HepG2 (cell line): ENCODE results near the gene LCK. TPM values are rescaled to one million over a fixed set of nuclear protein-coding genes. Genes with fewer than 3 reads are reported as not detected.

Experiments
- ATAC-seq: fragments of 200-7000 bp; cut with Tn5 transposase; 3 replicates; pipeline ENCODE4 v1.9.1; 2020; ENCODE audit warnings: mild to moderate bottlenecking, moderate library complexity
- BruUV-seq: library from RNA; stranded (reverse); fragments of 400-500 nt; replicated peaks from 2 replicates; lab custom pipeline; 2021; lab: Mats Ljungman, UMichigan
- CTCF ChIA-PET: fragments of 300-600 bp; formaldehyde crosslinking; extraction: SDS; loops from one replicate; lab custom pipeline; 2021; ENCODE audit warnings: low total read pairs, inconsistent platforms, low intra/inter-chr PET ratio; lab: Yijun Ruan, JAX
- POLR2A ChIA-PET: fragments of 350-600 bp; sonication (Branson Sonifier 250); formaldehyde crosslinking; loops from one replicate; lab custom pipeline; 2020; ENCODE audit warnings: antibody characterized with exemption, inconsistent platforms; lab: Yijun Ruan, JAX
- DNase-seq: peaks from one replicate; pipeline ENCODE4 v3.0.0-alpha.2; 2015; ENCODE audit warnings: low spot score
- FAIRE-seq: peaks from 3 replicates; lab custom pipeline; 2011; peaks lifted over from hg19 to GRCh38; lab: Jason Lieb, UNC
- H2AFZ ChIP-seq: one replicate; pipeline ENCODE4 v1.6.1; 2011; ENCODE audit warnings: low read length, inconsistent platforms
- H3K27ac ChIP-seq: fragments of 300-600 bp; 3 replicates; pipeline ENCODE4 v1.8.0; 2011; ENCODE audit warnings: mixed run types, mild to moderate bottlenecking, mixed read lengths, low read length, inconsistent platforms; ENCODE audit not compliant: insufficient read depth; ENCODE audit errors: extremely low read length
- H3K27me3 ChIP-seq, 2 experiments: fragments of 200-600 bp in 1 of 2; 2 replicates in 1 of 2; 3 replicates in 1 of 2; pipeline versions ENCODE4 v1.6.0 to v1.8.0; 2011; ENCODE audit warnings: low read length in 2 of 2, mild to moderate bottlenecking in 2 of 2, moderate library complexity in 2 of 2, inconsistent platforms in 1 of 2; ENCODE audit not compliant: insufficient read depth in 2 of 2, control insufficient read depth in 1 of 2
- H3K36me3 ChIP-seq, 2 experiments: fragments of 200-600 bp in 1 of 2; replicated peaks in 1 of 2; 2 replicates in 1 of 2; 3 replicates in 1 of 2; pipeline versions ENCODE4 v1.5.1 to v1.8.0; 2011; ENCODE audit warnings: low read length in 2 of 2, inconsistent platforms in 1 of 2; ENCODE audit not compliant: insufficient read depth in 2 of 2, control insufficient read depth in 1 of 2
- H3K4me1 ChIP-seq: 2 replicates; pipeline ENCODE4 v1.5.1; 2012; ENCODE audit warnings: low read length, inconsistent platforms; ENCODE audit not compliant: insufficient read depth
- H3K4me2 ChIP-seq: 2 replicates; pipeline ENCODE4 v1.6.0; 2011; ENCODE audit warnings: low read depth, low read length, inconsistent platforms
- H3K4me3 ChIP-seq, 3 experiments: fragments of 200-600 bp in 1 of 3; sonication (generic), shearing (Covaris generic) in 1 of 3; replicated peaks in 1 of 3; 2 replicates each; pipeline ENCODE4 v1.5.1; 2011 to 2016; ENCODE audit warnings: low read length in 3 of 3, inconsistent platforms in 2 of 3, low read depth in 2 of 3, mild to moderate bottlenecking in 2 of 3, control low read depth in 1 of 3, mixed read lengths in 1 of 3; ENCODE audit not compliant: insufficient read depth in 1 of 3
- H3K79me2 ChIP-seq: one replicate; pipeline ENCODE4 v1.6.1; 2011; ENCODE audit warnings: low read length, inconsistent platforms; ENCODE audit not compliant: insufficient read depth
- H3K9ac ChIP-seq: 2 replicates; pipeline ENCODE4 v1.6.0; 2011; ENCODE audit warnings: mild to moderate bottlenecking, low read depth, low read length, inconsistent platforms; ENCODE audit not compliant: insufficient read depth
- H3K9me3 ChIP-seq: 2 replicates; pipeline ENCODE4 v1.5.1; 2012; ENCODE audit warnings: mild to moderate bottlenecking, low read length
- H4K20me1 ChIP-seq: 2 replicates; pipeline ENCODE4 v1.6.0; 2011; ENCODE audit warnings: inconsistent platforms, mild to moderate bottlenecking, low read length, moderate library complexity; ENCODE audit not compliant: insufficient read depth
- ARNT ChIP-seq: fragments of 450-650 bp; IDR thresholded peaks from 2 replicates; pipeline ENCODE4 v1.6.1; 2017
- CREB1 ChIP-seq, 2 experiments: fragments of 450-650 bp in 1 of 2; IDR thresholded peaks; 2 replicates each; pipeline ENCODE4 v1.6.1; 2016 to 2017; ENCODE audit warnings: control low read depth in 1 of 2, mild to moderate bottlenecking in 1 of 2, missing compliant biosample characterization in 1 of 2, missing genetic modification characterization in 1 of 2
- CSRNP1 ChIP-seq: sonication (generic); formaldehyde crosslinking; IDR thresholded peaks from 2 replicates; pipeline ENCODE4 v1.8.1; 2023; ENCODE audit warnings: mild to moderate bottlenecking, missing genetic modification reagents
- HMGA1 ChIP-seq: sonication (generic); formaldehyde crosslinking; conservative IDR thresholded peaks from 2 replicates; pipeline ENCODE4 v1.4.0; 2020; ENCODE audit warnings: missing genetic modification reagents
- HOXA5 ChIP-seq: sonication (generic); formaldehyde crosslinking; IDR thresholded peaks from 2 replicates; pipeline ENCODE4 v1.4.0; 2020; ENCODE audit warnings: missing genetic modification reagents
- KDM2A ChIP-seq: sonication (generic); formaldehyde crosslinking; IDR thresholded peaks from 2 replicates; pipeline ENCODE4 v1.4.0; 2020; ENCODE audit warnings: low read depth, missing genetic modification reagents, borderline replicate concordance
- MEIS2 ChIP-seq: sonication (generic); formaldehyde crosslinking; IDR thresholded peaks from 2 replicates; pipeline ENCODE4 v1.9.0; 2021; ENCODE audit warnings: mild to moderate bottlenecking, missing genetic modification reagents
- NFE2L1 ChIP-seq: sonication (generic); formaldehyde crosslinking; IDR thresholded peaks from 2 replicates; pipeline ENCODE4 v1.4.0; 2020; ENCODE audit warnings: missing genetic modification reagents, mild to moderate bottlenecking, borderline replicate concordance
- RARA ChIP-seq: IDR thresholded peaks from 2 replicates; pipeline ENCODE4 v1.6.1; 2016; ENCODE audit warnings: missing genetic modification reagents, missing compliant biosample characterization
- SIX1 ChIP-seq: sonication (generic); formaldehyde crosslinking; IDR thresholded peaks from 2 replicates; pipeline ENCODE4 v1.4.0; 2020; ENCODE audit warnings: missing genetic modification reagents, borderline replicate concordance
- SNAI1 ChIP-seq: sonication (generic); formaldehyde crosslinking; IDR thresholded peaks from 2 replicates; pipeline ENCODE4 v1.5.0; 2020; ENCODE audit warnings: mild to moderate bottlenecking, missing genetic modification reagents, borderline replicate concordance
- ZBTB7A ChIP-seq: sonication (generic); formaldehyde crosslinking; IDR thresholded peaks from 2 replicates; pipeline ENCODE4 v1.8.0; 2022; ENCODE audit warnings: mild to moderate bottlenecking, missing genetic modification reagents
- ZC3H13 ChIP-seq: sonication (generic); formaldehyde crosslinking; IDR thresholded peaks from 2 replicates; pipeline ENCODE4 v1.8.1; 2023; ENCODE audit warnings: mild to moderate bottlenecking, missing genetic modification reagents, moderate library complexity
- ZNF124 ChIP-seq: sonication (generic); formaldehyde crosslinking; IDR thresholded peaks from 2 replicates; pipeline ENCODE4 v1.4.0; 2020; ENCODE audit warnings: missing genetic modification reagents
- ZNF205 ChIP-seq: IDR thresholded peaks from 2 replicates; pipeline ENCODE4 v1.6.1; 2018; ENCODE audit warnings: missing biosample characterization, missing genetic modification reagents
- ZNF225 ChIP-seq: sonication (generic); formaldehyde crosslinking; IDR thresholded peaks from 2 replicates; pipeline ENCODE4 v1.4.0; 2020; ENCODE audit warnings: mild to moderate bottlenecking, missing genetic modification reagents
- ZNF33A ChIP-seq: sonication (generic); formaldehyde crosslinking; IDR thresholded peaks from 2 replicates; pipeline ENCODE4 v1.5.1; 2020; ENCODE audit warnings: missing genetic modification reagents, mild to moderate bottlenecking, moderate library complexity, borderline replicate concordance
- ZNF687 ChIP-seq: sonication (generic); formaldehyde crosslinking; IDR thresholded peaks from 2 replicates; pipeline ENCODE4 v1.5.1; 2020; ENCODE audit warnings: mild to moderate bottlenecking, missing genetic modification reagents, moderate library complexity
- ZSCAN21 ChIP-seq: sonication (generic); formaldehyde crosslinking; IDR thresholded peaks from 2 replicates; pipeline ENCODE4 v1.8.0; 2022; ENCODE audit warnings: mild to moderate bottlenecking, missing genetic modification reagents, moderate library complexity, borderline replicate concordance
- WGBS: methylation state at CpG from one replicate; pipeline ENCODE4 v1.1.6; 2017; ENCODE audit warnings: low lambda C conversion rate; 5-methylcytosine and 5-hydroxymethylcytosine counted together
- in situ Hi-C: cut with HindIII; loops from 2 replicates; pipeline ENCODE4 v1.10.0; 2017; ENCODE audit warnings: low pct_unique_long_range_greater_than_20kb; ENCODE audit not compliant: extremely low pct_ligation_motif_present
- intact Hi-C: fragments of 100-400 bp; cut with micrococcal nuclease; formaldehyde crosslinking; loops from one replicate; pipeline ENCODE4 v1.10.0; 2022; ENCODE audit not compliant: unreplicated experiment
- polyA plus RNA-seq, 8 experiments: library from polyadenylated mRNA; depleted of rRNA in 3 of 8; stranded (reverse) in 7 of 8; unstranded in 1 of 8; fragments of >200 nt; fragmentation: Illumina TruSeq in 4 of 8; extraction: Trizol in 4 of 8; gene quantifications; 2 replicates each; pipeline versions ENCODE4 v1.2.1 to v1.2.3, GENCODE V29; 2011 to 2016; ENCODE audit warnings: low read depth in 4 of 8, missing spikeins in 1 of 8, mixed read lengths in 1 of 8; ENCODE audit not compliant: insufficient read depth in 1 of 8
- total RNA-seq, 5 experiments: library from RNA; depleted of rRNA; stranded (reverse); fragments of >200 nt; fragmentation: Illumina TruSeq; extraction: Trizol; gene quantifications; 2 replicates each; pipeline ENCODE4 v1.2.3, GENCODE V29; 2016; ENCODE audit warnings: low read depth in 1 of 5

LCK gene
- total and polyA plus RNA-seq, 2 of the 13 experiments (the other 11 are each of a cell fraction or from before 2014, with no cell fraction given) = 0.93 to 1.8 TPM

GRCh38 chr1:32232558-32233304, 18.3 kb upstream of the LCK start:
- no peaks in the 10 kb centered on the region for H3K9me3 ChIP-seq
- FAIRE-seq (no peak), DNase-seq (no peak), ATAC-seq (no peak)
- POLR2A ChIA-PET = interaction anchor here (1.3 to 2.6 kb wide), 2 partner anchors 9 to 18 kb away, joined by 4 to 8 read pairs; partner anchors contain the start of gene LCK
- no peak overlapping the region for H3K4me2 ChIP-seq
- H3K79me2 ChIP-seq = no peaks in the 10 kb centered on the region
- no peak for TF ChIP-seq RARA
- TF ChIP-seq ZNF687 (CRISPR knock-in tag) = no peak
- no peak for TF ChIP-seq SIX1 (CRISPR knock-in tag)
- TF ChIP-seq ARNT = no peak
- no peak for TF ChIP-seq KDM2A (CRISPR knock-in tag)
- TF ChIP-seq ZC3H13 (CRISPR knock-in tag) = no peak
- no peak for TF ChIP-seq MEIS2
- TF ChIP-seq HOXA5 (CRISPR knock-in tag) = no peak
- no peak for TF ChIP-seq ZNF124
- TF ChIP-seq ZNF225 = no peak
- TF ChIP-seq ZBTB7A = no peak
- no peak for TF ChIP-seq CSRNP1 (CRISPR knock-in tag)
- no peak for TF ChIP-seq ZNF33A
- TF ChIP-seq ZSCAN21 (CRISPR knock-in tag) = no peak
- TF ChIP-seq CREB1 (IDR thresholded peaks at IDR 0.05) = no peak
- TF ChIP-seq CREB1 (CRISPR knock-in tag; IDR thresholded peaks at IDR 0.05) = no peak
- no peak for TF ChIP-seq HMGA1 (CRISPR knock-in tag)
- no peak for TF ChIP-seq ZNF205 (CRISPR knock-in tag)
- no peak for TF ChIP-seq SNAI1 (CRISPR knock-in tag)
- TF ChIP-seq NFE2L1 (CRISPR knock-in tag) = no peak
- H2AFZ ChIP-seq = no peak overlapping the region
- H3K9ac ChIP-seq = no peak overlapping the region
- no peak overlapping the region for H3K4me3 ChIP-seq
- peaks cover 14% of the 10 kb centered on the region for H3K4me1 ChIP-seq
- WGBS = 96% methylated on average over 8 of the region's 8 CpGs
- no TSS peak for BruUV-seq
- in situ Hi-C loops (no loop called here), intact Hi-C loops (no loop called here)
- H3K27ac ChIP-seq = no peak overlapping the region
- no peaks in the 10 kb centered on the region for H4K20me1 ChIP-seq
- peaks cover 15 to 28% of the 10 kb centered on the region in 2 experiments for H3K36me3 ChIP-seq
- CTCF ChIA-PET = no interaction called here
- no peaks in the 10 kb centered on the region for H3K27me3 ChIP-seq
